ENCODE results near the gene LRRC57. TPM values are rescaled to one million over a fixed set of nuclear protein-coding genes. Genes with fewer than 3 reads are reported as not detected.
A peak's percentile ranks its signal among the peaks of the same experiment; 100 is the strongest.
"Not testable (repeated sequence)": the region's sequence is repeated elsewhere in the genome, so short reads cannot be mapped to it uniquely, and the experiment has no call there.

Gene LRRC57
- polyA plus RNA-seq, 2 donors = 5.7 to 7.5 TPM

DNA sequence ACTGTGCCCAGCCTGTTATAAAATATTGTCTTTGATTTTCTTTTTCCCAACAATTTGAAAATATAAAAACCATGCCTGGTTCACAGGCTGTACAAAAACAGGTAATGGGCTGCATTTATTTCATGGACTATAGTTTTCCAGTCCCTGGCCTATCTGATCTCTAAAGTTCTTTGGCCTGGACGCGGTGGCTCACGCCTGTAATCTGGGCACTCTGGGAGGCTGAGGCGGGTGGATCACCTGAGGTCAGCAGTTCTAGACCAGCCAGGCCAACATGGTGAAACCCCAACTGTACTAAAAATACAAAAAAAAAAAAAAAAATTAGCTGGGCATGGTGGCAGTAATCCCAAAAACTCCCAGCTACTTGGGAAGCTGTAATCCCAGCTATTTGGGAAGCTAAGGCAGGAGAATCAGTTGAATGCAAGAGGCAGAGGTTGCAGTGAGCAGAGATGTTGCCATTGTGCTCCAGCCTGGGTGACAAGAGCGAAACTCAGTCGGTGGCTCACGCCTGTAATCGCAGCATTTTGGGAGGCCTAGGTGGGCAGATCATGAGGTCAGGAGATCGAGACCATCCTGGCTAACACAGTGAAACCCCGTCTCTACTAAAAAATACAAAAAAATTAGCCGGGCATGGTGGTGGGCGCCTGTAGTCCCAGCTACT is 8.1 kb upstream of the LRRC57 start:
- H3K27me3 ChIP-seq (ENCODE audit: control insufficient read depth in 1 of 2, insufficient read depth in 2 of 2, low read length in 2 of 2); H3K27ac ChIP-seq (ENCODE audit: low read depth in 2 of 2, low read length in 1 of 2); H3K9me3 ChIP-seq (ENCODE audit: control insufficient read depth in 2 of 2, insufficient read depth in 1 of 2, low read depth in 1 of 2, low read length in 1 of 2); H3K4me1 ChIP-seq (ENCODE audit: control insufficient read depth in 2 of 2, insufficient read depth in 2 of 2, low read length in 1 of 2); H3K36me3 ChIP-seq (ENCODE audit: control insufficient read depth in 2 of 2, insufficient read depth in 2 of 2, low read length in 1 of 2); H3K4me3 ChIP-seq (ENCODE audit: low read depth in 1 of 2, low read length in 2 of 2): not testable (repeated sequence)
- WGBS, 2 donors = 93 to 97% methylated on average over 11 of the region's 12 CpGs

- no peaks in the 10 kb centered on the region for H3K36me3 ChIP-seq (ENCODE audit: control insufficient read depth in 2 of 2, insufficient read depth in 2 of 2, low read length in 1 of 2)
- no peaks in the 10 kb centered on the region for H3K27me3 ChIP-seq (ENCODE audit: control insufficient read depth in 1 of 2, insufficient read depth in 2 of 2, low read length in 2 of 2)
- 90 to 98% methylated on average over 1 of the region's 1 CpG for WGBS, 2 donors
- H3K4me1 ChIP-seq (ENCODE audit: control insufficient read depth in 2 of 2, insufficient read depth in 2 of 2, low read length in 1 of 2) = no peaks in the 10 kb centered on the region
- H3K27ac ChIP-seq (ENCODE audit: low read depth in 2 of 2, low read length in 1 of 2) = no peak overlapping the region
- no peak overlapping the region for H3K4me3 ChIP-seq (ENCODE audit: low read depth in 1 of 2, low read length in 2 of 2)
- no peaks in the 10 kb centered on the region for H3K9me3 ChIP-seq (ENCODE audit: control insufficient read depth in 2 of 2, insufficient read depth in 1 of 2, low read depth in 1 of 2, low read length in 1 of 2)
Measured at GRCh38 chr15:42553554-42553953, 5.0 kb upstream of the LRRC57 start.

- H3K27me3 ChIP-seq (ENCODE audit: control insufficient read depth in 1 of 2, insufficient read depth in 2 of 2, low read length in 2 of 2) = no peaks in the 10 kb centered on the region
- H3K9me3 ChIP-seq (ENCODE audit: control insufficient read depth in 2 of 2, insufficient read depth in 1 of 2, low read depth in 1 of 2, low read length in 1 of 2) = no peaks in the 10 kb centered on the region
- peak overlapping the region in 1 of 2 donors; percentile 92 for H3K4me3 ChIP-seq (ENCODE audit: low read depth in 1 of 2, low read length in 2 of 2)
- H3K27ac ChIP-seq (ENCODE audit: low read depth in 2 of 2, low read length in 1 of 2) = no peak overlapping the region
- H3K4me1 ChIP-seq (ENCODE audit: control insufficient read depth in 2 of 2, insufficient read depth in 2 of 2, low read length in 1 of 2) = no peaks in the 10 kb centered on the region
- no peaks in the 10 kb centered on the region for H3K36me3 ChIP-seq (ENCODE audit: control insufficient read depth in 2 of 2, insufficient read depth in 2 of 2, low read length in 1 of 2)
- WGBS, 2 donors = 69 to 72% methylated on average over 12 of the region's 12 CpGs
Measured at GRCh38 chr15:42549741-42550392, 1.3 kb upstream of the LRRC57 start.

GRCh38 chr15:42549032-42549491 is 469 bp upstream of the LRRC57 start:
- 0% methylated on average over 15 of the region's 15 CpGs for WGBS, 2 donors
- H3K4me1 ChIP-seq (ENCODE audit: control insufficient read depth in 2 of 2, insufficient read depth in 2 of 2, low read length in 1 of 2) = no peaks in the 10 kb centered on the region

DNA sequence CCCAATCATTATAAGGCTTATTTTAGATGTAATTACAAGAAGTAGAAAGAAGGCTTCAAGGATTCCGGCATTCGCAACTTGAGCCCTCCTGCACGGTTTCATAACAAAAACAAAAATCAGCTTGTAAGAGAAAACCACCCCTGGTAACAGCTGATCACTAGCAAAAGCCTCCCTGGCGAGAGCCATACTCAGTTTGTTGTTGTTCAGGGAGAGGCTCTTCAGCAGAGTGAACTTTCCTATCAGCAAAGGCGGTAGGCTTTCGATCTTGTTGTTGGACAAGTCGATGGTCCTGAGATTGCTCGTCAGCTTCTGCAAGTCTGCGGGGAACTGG is 710 bp downstream of the LRRC57 start:
- Histone ChIP-seq H3K27ac (ENCODE audit: low read depth in 2 of 2, low read length in 1 of 2) (peak overlapping the region; percentile 79 to 92), H3K27me3 (ENCODE audit: control insufficient read depth in 1 of 2, insufficient read depth in 2 of 2, low read length in 2 of 2) (no peaks in the 10 kb centered on the region), H3K4me3 (ENCODE audit: low read depth in 1 of 2, low read length in 2 of 2) (peak overlapping the region; percentile 67 to 92), H3K36me3 (ENCODE audit: control insufficient read depth in 2 of 2, insufficient read depth in 2 of 2, low read length in 1 of 2) (peaks cover 0 to 5% of the 10 kb centered on the region in 2 donors), H3K9me3 (ENCODE audit: control insufficient read depth in 2 of 2, insufficient read depth in 1 of 2, low read depth in 1 of 2, low read length in 1 of 2) (no peaks in the 10 kb centered on the region), H3K4me1 (ENCODE audit: control insufficient read depth in 2 of 2, insufficient read depth in 2 of 2, low read length in 1 of 2) (no peaks in the 10 kb centered on the region)
- WGBS, 2 donors = 3% methylated on average over 9 of the region's 9 CpGs

More at GRCh38 chr15:42549032-42549491, 469 bp upstream of the LRRC57 start:
- H3K9me3 ChIP-seq (ENCODE audit: control insufficient read depth in 2 of 2, insufficient read depth in 1 of 2, low read depth in 1 of 2, low read length in 1 of 2) = no peaks in the 10 kb centered on the region
- peak overlapping the region; percentile 67 to 92 for H3K4me3 ChIP-seq (ENCODE audit: low read depth in 1 of 2, low read length in 2 of 2)
- no peaks in the 10 kb centered on the region for H3K36me3 ChIP-seq (ENCODE audit: control insufficient read depth in 2 of 2, insufficient read depth in 2 of 2, low read length in 1 of 2)
- H3K27ac ChIP-seq (ENCODE audit: low read depth in 2 of 2, low read length in 1 of 2) = peak overlapping the region; percentile 79 to 92
- H3K27me3 ChIP-seq (ENCODE audit: control insufficient read depth in 1 of 2, insufficient read depth in 2 of 2, low read length in 2 of 2) = no peaks in the 10 kb centered on the region

DNA sequence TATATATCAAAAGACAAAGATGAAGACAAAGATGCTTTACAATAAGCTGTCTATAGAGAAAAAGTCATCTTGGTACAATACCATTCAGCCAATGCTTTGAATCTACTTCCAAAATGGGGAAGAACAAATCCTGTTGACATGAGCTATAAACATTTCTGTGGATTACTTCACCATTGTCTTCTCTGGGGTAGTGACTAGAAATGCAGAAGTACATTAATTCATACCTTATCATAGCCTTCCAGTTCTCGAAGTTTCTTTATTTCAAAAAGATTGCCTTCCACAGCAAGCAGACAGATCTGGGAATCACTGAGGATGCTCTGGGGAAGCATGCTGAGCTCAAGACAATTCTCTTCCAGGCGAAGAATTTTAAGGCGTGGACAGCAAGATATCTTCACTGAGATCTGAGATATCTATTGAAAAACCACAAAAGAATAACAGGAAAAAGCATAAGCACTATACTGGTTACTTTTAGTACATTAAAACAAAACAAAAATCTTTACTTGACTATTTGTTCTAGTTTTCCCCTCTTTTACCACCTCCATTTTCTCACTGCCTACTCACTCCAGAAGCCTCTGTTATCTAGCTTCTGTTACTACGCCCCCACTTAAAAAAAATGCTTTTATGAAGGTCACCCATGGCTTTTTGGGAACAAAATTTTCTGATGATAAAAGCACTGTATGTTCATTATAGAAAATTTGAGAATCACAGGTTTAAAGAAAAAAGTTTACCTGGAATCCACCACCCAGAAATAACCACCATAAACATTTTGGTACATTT is 3.6 kb downstream of the LRRC57 start:
- WGBS, 2 donors = 91 to 96% methylated on average over 4 of the region's 4 CpGs
- H3K36me3 ChIP-seq (ENCODE audit: control insufficient read depth in 2 of 2, insufficient read depth in 2 of 2, low read length in 1 of 2) = peaks cover 0 to 5% of the 10 kb centered on the region in 2 donors
- no peaks in the 10 kb centered on the region for H3K9me3 ChIP-seq (ENCODE audit: control insufficient read depth in 2 of 2, insufficient read depth in 1 of 2, low read depth in 1 of 2, low read length in 1 of 2)

GRCh38 chr15:42533246-42533645 is 15.3 kb downstream of the LRRC57 start:
- H3K27ac ChIP-seq (ENCODE audit: low read depth in 2 of 2, low read length in 1 of 2) = no peak overlapping the region
- H3K36me3 ChIP-seq (ENCODE audit: control insufficient read depth in 2 of 2, insufficient read depth in 2 of 2, low read length in 1 of 2) = no peaks in the 10 kb centered on the region
- no peak overlapping the region for H3K4me3 ChIP-seq (ENCODE audit: low read depth in 1 of 2, low read length in 2 of 2)
- 89 to 94% methylated on average over 1 of the region's 1 CpG for whole genome bisulfite sequencing, 2 donors
- H3K4me1 ChIP-seq (ENCODE audit: control insufficient read depth in 2 of 2, insufficient read depth in 2 of 2, low read length in 1 of 2) = no peaks in the 10 kb centered on the region
- H3K27me3 ChIP-seq (ENCODE audit: control insufficient read depth in 1 of 2, insufficient read depth in 2 of 2, low read length in 2 of 2) = no peaks in the 10 kb centered on the region
- H3K9me3 ChIP-seq (ENCODE audit: control insufficient read depth in 2 of 2, insufficient read depth in 1 of 2, low read depth in 1 of 2, low read length in 1 of 2) = no peaks in the 10 kb centered on the region

More for the DNA sequence above, 3.6 kb downstream of the LRRC57 start:
- no peak overlapping the region for H3K27ac ChIP-seq (ENCODE audit: low read depth in 2 of 2, low read length in 1 of 2)
- H3K27me3 ChIP-seq (ENCODE audit: control insufficient read depth in 1 of 2, insufficient read depth in 2 of 2, low read length in 2 of 2) = no peaks in the 10 kb centered on the region
- no peaks in the 10 kb centered on the region for H3K4me1 ChIP-seq (ENCODE audit: control insufficient read depth in 2 of 2, insufficient read depth in 2 of 2, low read length in 1 of 2)
- no peak overlapping the region for H3K4me3 ChIP-seq (ENCODE audit: low read depth in 1 of 2, low read length in 2 of 2)

DNA sequence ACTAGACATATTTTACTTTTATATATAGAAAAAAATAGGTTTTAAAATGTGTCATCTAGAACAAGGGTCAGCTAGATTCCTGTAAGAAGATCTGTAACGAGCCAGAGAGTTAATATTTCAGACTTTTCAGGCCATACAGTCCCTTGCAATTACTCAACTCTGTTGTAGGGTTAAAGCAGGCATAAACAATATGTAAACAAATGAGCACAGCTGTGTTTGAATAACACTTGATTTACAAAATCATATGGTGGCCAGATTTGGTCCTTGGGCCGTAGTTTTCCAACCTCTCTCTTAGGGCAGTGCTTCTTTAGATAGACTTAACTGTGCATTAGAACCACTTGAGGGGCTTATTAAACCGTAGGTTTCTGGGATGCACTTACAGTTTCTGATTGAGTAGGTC is 19.6 kb downstream of the LRRC57 start:
- Histone ChIP-seq H3K27ac (ENCODE audit: low read depth in 2 of 2, low read length in 1 of 2) (no peak overlapping the region), H3K9me3 (ENCODE audit: control insufficient read depth in 2 of 2, insufficient read depth in 1 of 2, low read depth in 1 of 2, low read length in 1 of 2) (no peaks in the 10 kb centered on the region), H3K27me3 (ENCODE audit: control insufficient read depth in 1 of 2, insufficient read depth in 2 of 2, low read length in 2 of 2) (no peaks in the 10 kb centered on the region), H3K4me1 (ENCODE audit: control insufficient read depth in 2 of 2, insufficient read depth in 2 of 2, low read length in 1 of 2) (no peaks in the 10 kb centered on the region), H3K36me3 (ENCODE audit: control insufficient read depth in 2 of 2, insufficient read depth in 2 of 2, low read length in 1 of 2) (peaks cover 0 to 2% of the 10 kb centered on the region in 2 donors), H3K4me3 (ENCODE audit: low read depth in 1 of 2, low read length in 2 of 2) (no peak overlapping the region)
- WGBS, 2 donors = 84 to 90% methylated on average over 3 of the region's 3 CpGs

- Histone ChIP-seq H3K27ac (ENCODE audit: low read depth in 2 of 2, low read length in 1 of 2) (no peak overlapping the region), H3K4me1 (ENCODE audit: control insufficient read depth in 2 of 2, insufficient read depth in 2 of 2, low read length in 1 of 2) (no peaks in the 10 kb centered on the region), H3K4me3 (ENCODE audit: low read depth in 1 of 2, low read length in 2 of 2) (no peak overlapping the region), H3K27me3 (ENCODE audit: control insufficient read depth in 1 of 2, insufficient read depth in 2 of 2, low read length in 2 of 2) (no peaks in the 10 kb centered on the region), H3K9me3 (ENCODE audit: control insufficient read depth in 2 of 2, insufficient read depth in 1 of 2, low read depth in 1 of 2, low read length in 1 of 2) (no peaks in the 10 kb centered on the region), H3K36me3 (ENCODE audit: control insufficient read depth in 2 of 2, insufficient read depth in 2 of 2, low read length in 1 of 2) (peaks cover 0 to 4% of the 10 kb centered on the region in 2 donors)
- WGBS, 2 donors = 72 to 73% methylated on average over 2 of the region's 2 CpGs
Measured at GRCh38 chr15:42523331-42523730, 25.3 kb downstream of the LRRC57 start.
